ENCODE results near the gene CSTF1. TPM values are rescaled to one million over a fixed set of nuclear protein-coding genes. Genes with fewer than 3 reads are reported as not detected.

Gene CSTF1
- total and polyA plus RNA-seq, 8 donors, result 4.5 to 17.5 (median 14.2) TPM

DNA sequence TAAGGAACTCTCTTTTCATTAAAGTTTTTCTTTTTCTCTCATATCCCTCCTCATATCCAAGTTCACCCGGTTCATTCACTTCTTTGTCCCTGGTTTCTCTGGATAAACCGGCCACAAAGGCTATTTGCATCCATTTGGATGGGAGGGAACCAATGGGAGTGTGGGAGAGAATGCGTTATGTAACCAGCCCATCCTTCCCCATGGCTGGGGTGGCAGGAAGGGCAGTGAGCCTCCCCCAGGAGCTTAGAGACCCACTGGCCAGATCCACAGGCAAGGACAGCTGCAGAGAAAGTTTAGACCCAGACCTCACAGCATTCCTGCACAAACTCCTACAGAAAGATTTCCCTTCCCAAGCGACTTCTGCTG, 30.4 kb downstream of the CSTF1 start:
- H3K36me3 ChIP-seq, result no peaks in the 10 kb centered on the region
- no peaks in the 10 kb centered on the region for H3K4me1 ChIP-seq
- intact Hi-C loops (cut with DNase I), result no loop called here
- H3K9me3 ChIP-seq, result no peaks in the 10 kb centered on the region
- no peak overlapping the region for H3K4me3 ChIP-seq
- TF ChIP-seq, protein P1, sequence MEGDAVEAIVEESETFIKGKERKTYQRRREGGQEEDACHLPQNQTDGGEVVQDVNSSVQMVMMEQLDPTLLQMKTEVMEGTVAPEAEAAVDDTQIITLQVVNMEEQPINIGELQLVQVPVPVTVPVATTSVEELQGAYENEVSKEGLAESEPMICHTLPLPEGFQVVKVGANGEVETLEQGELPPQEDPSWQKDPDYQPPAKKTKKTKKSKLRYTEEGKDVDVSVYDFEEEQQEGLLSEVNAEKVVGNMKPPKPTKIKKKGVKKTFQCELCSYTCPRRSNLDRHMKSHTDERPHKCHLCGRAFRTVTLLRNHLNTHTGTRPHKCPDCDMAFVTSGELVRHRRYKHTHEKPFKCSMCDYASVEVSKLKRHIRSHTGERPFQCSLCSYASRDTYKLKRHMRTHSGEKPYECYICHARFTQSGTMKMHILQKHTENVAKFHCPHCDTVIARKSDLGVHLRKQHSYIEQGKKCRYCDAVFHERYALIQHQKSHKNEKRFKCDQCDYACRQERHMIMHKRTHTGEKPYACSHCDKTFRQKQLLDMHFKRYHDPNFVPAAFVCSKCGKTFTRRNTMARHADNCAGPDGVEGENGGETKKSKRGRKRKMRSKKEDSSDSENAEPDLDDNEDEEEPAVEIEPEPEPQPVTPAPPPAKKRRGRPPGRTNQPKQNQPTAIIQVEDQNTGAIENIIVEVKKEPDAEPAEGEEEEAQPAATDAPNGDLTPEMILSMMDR (IDR thresholded peaks at IDR 0.05), result no peak
- no peak for ATAC-seq
- 68 to 73% methylated on average over 4 of the region's 4 CpGs for WGBS, 2 donors
- H3K27me3 ChIP-seq, result no peaks in the 10 kb centered on the region
- no peak overlapping the region for H3K27ac ChIP-seq
- DNase-seq, result no peak
- FAIRE-seq, result no peak

DNA sequence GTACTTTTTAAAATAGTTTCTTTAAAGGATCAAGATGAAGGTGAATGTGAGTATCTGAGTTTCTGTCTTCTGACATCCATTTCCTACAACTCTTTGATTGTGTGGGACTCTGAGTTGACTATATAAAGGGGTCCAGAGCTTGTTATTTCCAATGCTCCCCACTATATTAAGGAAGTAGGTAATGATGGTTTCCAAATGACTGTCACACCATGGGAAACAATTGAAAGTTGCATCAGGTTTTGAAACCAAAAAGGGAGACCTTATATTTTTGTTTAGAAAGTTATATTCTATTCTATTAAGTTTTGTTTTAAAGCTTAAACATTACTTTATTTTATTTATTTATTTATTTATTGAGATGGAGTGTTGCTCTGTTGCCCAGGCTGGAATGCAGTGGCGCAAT, 30.8 kb downstream of the CSTF1 start:
- no peak for FAIRE-seq
- intact Hi-C loops (cut with DNase I), result no loop called here
- no peaks in the 10 kb centered on the region for H3K36me3 ChIP-seq
- no peaks in the 10 kb centered on the region for H3K27me3 ChIP-seq
- DNase-seq, result no peak
- WGBS, 2 donors, result 100% methylated on average over 1 of the region's 1 CpG
- no peak overlapping the region for H3K4me3 ChIP-seq
- no peak overlapping the region for H3K27ac ChIP-seq
- ATAC-seq, result no peak
- TF ChIP-seq, protein P1 (IDR thresholded peaks at IDR 0.05), result no peak
- no peaks in the 10 kb centered on the region for H3K9me3 ChIP-seq
- no peaks in the 10 kb centered on the region for H3K4me1 ChIP-seq

DNA sequence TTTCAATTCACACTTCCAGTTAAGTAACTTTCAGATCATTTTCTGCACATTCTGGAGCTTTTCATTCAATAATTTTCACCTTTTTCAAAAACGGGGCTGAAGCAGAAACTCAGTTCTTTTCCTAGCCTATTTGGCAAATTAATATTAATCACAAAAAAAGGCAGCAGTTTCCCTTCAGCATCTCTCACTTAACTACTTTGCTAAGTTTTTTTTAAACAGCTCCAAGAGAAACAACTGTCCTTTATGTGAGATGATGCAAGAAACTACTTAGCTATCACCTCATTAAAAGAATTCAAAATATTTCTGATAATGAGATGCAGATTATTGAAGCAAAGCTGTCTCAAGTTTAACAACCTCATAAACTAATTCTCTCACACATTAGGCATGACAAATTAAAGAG, 31.4 kb downstream of the CSTF1 start:
- intact Hi-C loops (cut with DNase I), result no loop called here
- WGBS, 2 donors, result 32 to 34% methylated on average over 1 of the region's 1 CpG
- FAIRE-seq (no peak), DNase-seq (no peak), ATAC-seq (no peak)
- H3K27ac ChIP-seq, result no peak overlapping the region
- no peaks in the 10 kb centered on the region for H3K27me3 ChIP-seq
- H3K36me3 ChIP-seq, result no peaks in the 10 kb centered on the region
- no peak overlapping the region for H3K4me3 ChIP-seq
- no peaks in the 10 kb centered on the region for H3K4me1 ChIP-seq
- TF ChIP-seq, protein P1 (IDR thresholded peaks at IDR 0.05), result no peak
- H3K9me3 ChIP-seq, result no peaks in the 10 kb centered on the region

DNA sequence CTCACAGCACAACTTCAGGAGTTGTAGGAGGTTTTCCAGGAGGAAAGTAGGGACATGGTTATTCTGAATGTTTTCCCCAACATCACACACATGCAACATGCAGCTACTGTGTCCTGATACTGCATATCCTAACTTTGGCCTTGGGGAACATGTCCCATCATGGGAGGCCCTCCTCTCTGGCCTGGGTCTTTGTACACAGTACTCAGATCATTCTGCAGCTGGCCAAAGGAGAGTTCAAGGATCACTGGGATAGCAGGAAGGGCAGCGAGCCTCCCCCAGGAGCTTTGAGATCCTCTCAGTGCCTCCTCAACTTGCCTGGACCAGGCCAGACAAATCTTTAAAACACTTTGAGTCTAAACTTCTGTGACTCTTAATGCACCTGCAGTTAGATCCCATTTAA, 32.5 kb downstream of the CSTF1 start:
- Histone ChIP-seq H3K27me3 (no peaks in the 10 kb centered on the region), H3K4me3 (no peak overlapping the region), H3K27ac (no peak overlapping the region), H3K36me3 (no peaks in the 10 kb centered on the region), H3K4me1 (no peaks in the 10 kb centered on the region), H3K9me3 (no peaks in the 10 kb centered on the region)
- FAIRE-seq (no peak), DNase-seq (no peak), ATAC-seq (no peak)
- intact Hi-C loops (cut with DNase I), result no loop called here
- 68 to 88% methylated on average over 1 of the region's 1 CpG for WGBS, 2 donors
- TF ChIP-seq, protein P1 (IDR thresholded peaks at IDR 0.05), result no peak

DNA sequence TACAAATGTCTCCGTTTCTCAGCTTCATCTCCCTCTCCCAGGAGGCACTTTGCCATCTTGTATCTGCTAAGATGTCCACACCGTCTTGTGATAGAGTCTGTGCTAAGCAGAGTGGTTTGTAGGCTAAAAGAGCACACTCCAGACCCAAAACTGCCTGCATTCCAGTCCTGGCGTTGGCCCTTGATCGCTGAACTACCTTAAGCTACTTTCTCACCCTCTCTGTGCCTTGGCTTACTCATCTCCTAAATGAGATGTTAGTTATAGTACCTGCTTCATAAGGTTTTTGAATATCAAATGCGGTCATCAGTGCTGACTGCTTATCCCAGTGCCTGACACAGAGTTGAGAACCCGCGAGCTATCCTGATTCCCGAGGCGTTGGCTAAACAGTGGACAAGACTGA, 33.6 kb downstream of the CSTF1 start:
- Histone ChIP-seq H3K27ac (no peak overlapping the region), H3K27me3 (no peaks in the 10 kb centered on the region), H3K9me3 (no peaks in the 10 kb centered on the region), H3K4me1 (no peaks in the 10 kb centered on the region), H3K4me3 (no peak overlapping the region), H3K36me3 (no peaks in the 10 kb centered on the region)
- no peak for DNase-seq
- TF ChIP-seq, protein P1 (IDR thresholded peaks at IDR 0.05), result no peak
- intact Hi-C loops (cut with DNase I), result no loop called here
- FAIRE-seq, result no peak
- WGBS, 2 donors, result 82 to 88% methylated on average over 9 of the region's 9 CpGs
- ATAC-seq, result no peak
